HEK293T (cell line): ENCODE results near the gene C20orf144.

Experiments
- CTCF ChIA-PET: fragments of 350-600 bp; formaldehyde crosslinking; extraction: SDS; loops from one replicate; lab custom pipeline; 2021; ENCODE audit warnings: antibody characterized with exemption, inconsistent platforms; lab: Yijun Ruan, JAX
- POLR2A ChIA-PET: fragments of 350-600 bp; formaldehyde crosslinking; extraction: SDS; loops from one replicate; lab custom pipeline; 2020; ENCODE audit warnings: antibody characterized with exemption, inconsistent platforms; lab: Yijun Ruan, JAX
- DNase-seq: peaks from one replicate; pipeline ENCODE4 v3.0.0; 2012; ENCODE audit warnings: mixed read lengths; ENCODE audit errors: extremely low spot score
- ARNT ChIP-seq: fragments of 450-650 bp; IDR thresholded peaks from 2 replicates; pipeline ENCODE4 v1.6.1; 2017; ENCODE audit warnings: mild to moderate bottlenecking
- BHLHE40 ChIP-seq: fragments of 450-650 bp; IDR thresholded peaks from 2 replicates; pipeline ENCODE4 v1.6.1; 2016; ENCODE audit warnings: mild to moderate bottlenecking, moderate library complexity, borderline replicate concordance
- CTBP1 ChIP-seq: fragments of 450-650 bp; IDR thresholded peaks from 2 replicates; pipeline ENCODE4 v1.6.1; 2016; ENCODE audit warnings: borderline replicate concordance
- ELF4 ChIP-seq: fragments of 450-650 bp; IDR thresholded peaks from 2 replicates; pipeline ENCODE4 v1.6.1; 2017; ENCODE audit warnings: antibody characterized with exemption
- FOXA1 ChIP-seq: fragments of 450-650 bp; IDR thresholded peaks from 2 replicates; pipeline ENCODE4 v1.6.1; 2016; ENCODE audit warnings: mild to moderate bottlenecking
- FOXK2 ChIP-seq: fragments of 450-650 bp; IDR thresholded peaks from 2 replicates; pipeline ENCODE4 v1.6.1; 2016; ENCODE audit warnings: mild to moderate bottlenecking
- FOXM1 ChIP-seq: fragments of 450-650 bp; IDR thresholded peaks from 2 replicates; pipeline ENCODE4 v1.6.1; 2017; ENCODE audit warnings: mild to moderate bottlenecking, borderline replicate concordance
- HDGF ChIP-seq: fragments of 450-650 bp; IDR thresholded peaks from 2 replicates; pipeline ENCODE4 v1.6.1; 2017; ENCODE audit warnings: antibody characterized with exemption, borderline replicate concordance
- L3MBTL2 ChIP-seq: fragments of 450-650 bp; conservative IDR thresholded peaks from 2 replicates; pipeline ENCODE4 v1.6.1; 2016; ENCODE audit warnings: mild to moderate bottlenecking
- LEF1 ChIP-seq: fragments of 450-650 bp; IDR thresholded peaks from 2 replicates; pipeline ENCODE4 v1.6.1; 2017; ENCODE audit warnings: mild to moderate bottlenecking, borderline replicate concordance
- NFRKB ChIP-seq: fragments of 450-650 bp; IDR thresholded peaks from 2 replicates; pipeline ENCODE4 v1.6.1; 2016; ENCODE audit warnings: mild to moderate bottlenecking, moderate library complexity
- SP1 ChIP-seq: fragments of 450-650 bp; IDR thresholded peaks from 2 replicates; pipeline ENCODE4 v1.6.1; 2017
- SUZ12 ChIP-seq: fragments of 450-650 bp; IDR thresholded peaks from 2 replicates; pipeline ENCODE4 v1.6.1; 2016; ENCODE audit warnings: mild to moderate bottlenecking
- TARDBP ChIP-seq: fragments of 450-650 bp; IDR thresholded peaks from 2 replicates; pipeline ENCODE4 v1.6.1; 2016
- ZNF384 ChIP-seq: fragments of 450-650 bp; IDR thresholded peaks from 2 replicates; pipeline ENCODE4 v1.6.1; 2016
- TF ChIP-seq, protein P1 (sequence below): fragments of 450-650 bp; IDR thresholded peaks from 2 replicates; pipeline ENCODE4 v1.6.1; 2016

The C20orf144 gene

DNA sequence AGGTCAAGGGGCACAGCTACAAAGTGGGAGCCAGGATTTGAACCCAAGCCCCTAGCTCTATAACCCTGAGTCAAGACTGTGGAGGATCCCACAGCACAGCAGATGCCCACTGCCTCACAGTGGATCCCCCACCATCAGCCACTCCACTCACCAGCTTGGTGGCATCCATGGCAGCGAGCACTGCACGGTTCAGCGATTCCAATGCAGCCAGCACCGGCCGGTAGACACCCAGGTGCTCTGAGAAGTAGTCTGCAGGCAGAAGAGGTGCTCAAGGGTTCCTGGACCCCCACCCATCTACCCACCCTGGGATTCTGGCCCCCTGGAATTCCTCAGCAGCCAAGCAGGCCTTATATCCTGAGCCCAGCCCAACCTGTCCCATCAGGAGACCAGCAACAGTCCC lies 7.1 kb downstream of the C20orf144 start:
- TF ChIP-seq ARNT (no peak), SP1 (no peak), BHLHE40 (no peak), HDGF (no peak), NFRKB (no peak), ZNF384 (no peak), LEF1 (no peak), TARDBP (no peak), FOXM1 (no peak), SUZ12 (no peak), FOXK2 (no peak), ELF4 (no peak), L3MBTL2 (no peak), CTBP1 (no peak), FOXA1 (no peak)
- TF ChIP-seq, protein P1, sequence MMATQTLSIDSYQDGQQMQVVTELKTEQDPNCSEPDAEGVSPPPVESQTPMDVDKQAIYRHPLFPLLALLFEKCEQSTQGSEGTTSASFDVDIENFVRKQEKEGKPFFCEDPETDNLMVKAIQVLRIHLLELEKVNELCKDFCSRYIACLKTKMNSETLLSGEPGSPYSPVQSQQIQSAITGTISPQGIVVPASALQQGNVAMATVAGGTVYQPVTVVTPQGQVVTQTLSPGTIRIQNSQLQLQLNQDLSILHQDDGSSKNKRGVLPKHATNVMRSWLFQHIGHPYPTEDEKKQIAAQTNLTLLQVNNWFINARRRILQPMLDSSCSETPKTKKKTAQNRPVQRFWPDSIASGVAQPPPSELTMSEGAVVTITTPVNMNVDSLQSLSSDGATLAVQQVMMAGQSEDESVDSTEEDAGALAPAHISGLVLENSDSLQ: no peak
- POLR2A ChIA-PET: interaction anchor here (0.7 to 1.1 kb wide), 2 partner anchors 14 to 244 kb away, joined by 3 read pairs; no protein-coding TSS in a partner anchor
- CTCF ChIA-PET: no interaction called here

DNA sequence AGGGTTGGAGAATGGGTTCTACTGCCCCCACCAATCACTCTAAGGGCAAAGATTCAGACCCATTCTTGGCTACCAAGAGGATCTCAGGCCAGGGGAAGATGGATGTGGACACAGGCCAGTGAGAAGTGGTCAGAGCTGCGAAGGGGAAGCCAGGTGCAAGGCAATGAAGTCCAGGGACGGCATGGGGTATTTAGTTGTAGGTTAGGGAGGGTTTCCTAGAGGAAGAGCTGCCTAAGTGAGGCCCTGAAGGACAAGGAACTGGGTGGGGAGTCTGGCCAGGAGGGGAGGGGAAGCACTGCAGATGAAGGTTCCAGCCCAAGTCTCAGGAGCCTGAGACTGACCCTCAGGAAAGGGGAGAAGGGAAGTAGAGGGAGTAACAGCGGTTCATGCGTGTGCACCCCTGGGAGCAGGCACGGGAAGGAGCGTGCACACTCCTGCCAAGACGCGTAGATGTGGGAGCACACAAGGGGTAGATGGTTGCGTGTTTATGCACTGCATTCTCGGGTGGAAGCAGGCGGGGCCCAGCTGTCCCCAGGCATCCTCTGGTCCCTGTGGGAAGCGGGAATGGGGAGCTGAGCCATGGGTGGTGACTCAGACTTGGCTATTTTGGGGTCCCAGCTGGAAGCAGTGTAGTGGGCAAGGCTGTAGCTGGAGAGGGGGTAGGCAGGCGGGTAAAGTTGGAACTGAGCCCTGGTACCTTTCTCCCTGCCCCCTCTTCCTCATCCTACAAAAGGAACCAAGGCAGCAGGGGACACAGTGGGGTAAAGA lies 7.9 kb downstream of the C20orf144 start:
- ChIA-PET POLR2A (interaction anchor here (1.1 kb wide), 1 partner anchor 13 kb away, joined by 3 read pairs; no protein-coding TSS in a partner anchor), CTCF (no interaction called here)
- TF ChIP-seq BHLHE40 (no peak), ELF4 (no peak), SP1 (no peak), HDGF (no peak), L3MBTL2 (no peak), NFRKB (no peak), ARNT (no peak), FOXM1 (no peak), SUZ12 (no peak), ZNF384 (no peak), FOXK2 (no peak), TARDBP (no peak), LEF1 (no peak), CTBP1 (no peak), FOXA1 (no peak)
- TF ChIP-seq, protein P1: no peak
- DNase-seq: no peak

More for the DNA sequence above, 7.1 kb downstream of the C20orf144 start:
- DNase-seq: no peak

GRCh38 chr20:33670715-33671499 lies 8.8 kb downstream of the C20orf144 start:
- ChIA-PET POLR2A (interaction anchor here (1.1 kb wide), 1 partner anchor 181 kb away, joined by 3 read pairs; the partner anchor contains the start of gene CBFA2T2), CTCF (no interaction called here)
- no peak for DNase-seq
- TF ChIP-seq FOXM1 (no peak), SUZ12 (no peak), SP1 (no peak), ZNF384 (no peak), BHLHE40 (no peak), FOXK2 (no peak), FOXA1 (no peak), CTBP1 (no peak), TARDBP (no peak), NFRKB (no peak), ARNT (no peak), L3MBTL2 (no peak), LEF1 (no peak), HDGF (no peak)
- TF ChIP-seq, protein P1: no peak

DNA sequence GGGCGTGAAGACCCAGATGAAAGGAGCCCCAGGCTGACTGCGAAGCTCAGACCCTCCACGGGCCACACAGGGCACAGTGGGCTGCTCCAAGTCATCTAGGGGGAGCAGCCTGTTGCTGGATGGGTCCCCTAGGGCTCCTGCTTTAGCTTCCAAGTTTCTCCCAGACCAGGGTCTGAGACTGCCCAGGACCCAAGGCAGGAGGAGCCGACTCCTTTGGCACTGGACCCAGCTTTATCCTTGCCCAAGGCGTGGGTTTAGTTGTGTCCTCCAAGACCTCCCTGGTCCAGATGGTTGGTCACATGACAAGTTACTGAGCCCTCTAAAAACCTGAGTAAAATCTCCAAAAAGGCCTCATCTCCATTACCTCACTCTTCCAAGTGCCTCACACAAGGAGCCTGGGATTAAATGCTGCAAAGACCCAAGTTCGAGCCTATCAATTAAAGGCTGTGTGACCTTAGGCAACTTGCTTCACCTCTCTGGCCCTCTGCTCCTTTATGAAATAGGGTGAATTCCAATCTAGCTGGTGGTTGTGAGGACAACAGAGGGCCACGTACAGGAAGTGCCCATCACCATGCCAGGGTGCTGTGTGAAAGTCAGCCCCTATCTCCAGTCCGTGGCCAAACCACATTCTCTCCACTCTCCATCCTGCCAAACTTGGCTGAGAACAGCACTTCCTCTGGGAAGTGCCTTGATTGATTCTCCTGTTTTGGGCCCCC lies 9.6 kb downstream of the C20orf144 start:
- no peak for DNase-seq
- CTCF ChIA-PET: no interaction called here
- POLR2A ChIA-PET: interaction anchor here (1.1 to 2.1 kb wide), 2 partner anchors 8 to 182 kb away, joined by 3 to 8 read pairs; partner anchors contain the start of gene CBFA2T2
- TF ChIP-seq BHLHE40: no peak
- TF ChIP-seq FOXM1: no peak
- no peak for TF ChIP-seq LEF1
- TF ChIP-seq L3MBTL2: no peak
- TF ChIP-seq FOXA1: no peak
- no peak for TF ChIP-seq ELF4
- TF ChIP-seq CTBP1: no peak
- no peak for TF ChIP-seq SP1
- no peak for TF ChIP-seq SUZ12

- CTCF ChIA-PET: no interaction called here
Measured at GRCh38 chr20:33672426-33673113, 10.4 kb downstream of the C20orf144 start.

More at GRCh38 chr20:33672426-33673113, 10.4 kb downstream of the C20orf144 start:
- no peak for DNase-seq
- POLR2A ChIA-PET: interaction anchor here (0.8 to 2.1 kb wide), 2 partner anchors 9 to 13 kb away, joined by 3 to 8 read pairs; no protein-coding TSS in a partner anchor
- TF ChIP-seq, protein P1: no peak
- TF ChIP-seq SP1 (no peak), TARDBP (no peak), FOXA1 (no peak), CTBP1 (no peak), ELF4 (no peak), L3MBTL2 (no peak), ZNF384 (no peak), NFRKB (no peak), FOXM1 (no peak), HDGF (no peak), ARNT (no peak), BHLHE40 (no peak), LEF1 (no peak), SUZ12 (no peak), FOXK2 (no peak)
